Measurements from ENCODE around the gene HSPA12A.

The HSPA12A gene

DNA sequence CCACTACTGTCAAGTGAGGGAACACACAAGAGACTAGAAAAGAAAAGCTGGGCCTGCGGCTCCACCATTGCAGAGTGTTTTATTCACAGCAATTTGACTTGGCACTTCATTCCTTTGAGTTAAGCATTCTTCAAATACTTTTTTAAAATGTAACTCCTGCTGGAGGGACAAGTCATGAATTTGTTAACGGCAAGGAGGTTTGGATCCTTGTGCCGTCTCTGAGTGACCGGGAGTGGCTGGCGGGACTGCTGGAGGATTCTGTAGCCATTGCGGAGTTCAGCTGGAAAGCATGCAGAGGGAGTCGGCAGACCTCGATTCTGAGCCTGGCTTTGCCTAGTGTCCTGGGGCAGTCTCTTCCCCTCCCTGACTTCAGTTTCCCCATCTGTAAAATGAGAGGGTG is 9.8 kb downstream of the HSPA12A start:
- no peak overlapping the region for H3K4me2 ChIP-seq (ENCODE audit: low read length)
- H3K36me3 ChIP-seq (ENCODE audit: control insufficient read depth, low read length) = no peaks in the 10 kb centered on the region
- H3K9me3 ChIP-seq (ENCODE audit: control insufficient read depth, insufficient read depth, low read length) = no peaks in the 10 kb centered on the region
- H3K27me3 ChIP-seq (ENCODE audit: control insufficient read depth, low read length) = no peaks in the 10 kb centered on the region
- H3K4me3 ChIP-seq (ENCODE audit: low read length) = no peak overlapping the region
- H3K4me1 ChIP-seq (ENCODE audit: control insufficient read depth, low read length) = no peaks in the 10 kb centered on the region
- H3K27ac ChIP-seq (ENCODE audit: low read depth, low read length) = no peak overlapping the region
- TF ChIP-seq, protein P1, sequence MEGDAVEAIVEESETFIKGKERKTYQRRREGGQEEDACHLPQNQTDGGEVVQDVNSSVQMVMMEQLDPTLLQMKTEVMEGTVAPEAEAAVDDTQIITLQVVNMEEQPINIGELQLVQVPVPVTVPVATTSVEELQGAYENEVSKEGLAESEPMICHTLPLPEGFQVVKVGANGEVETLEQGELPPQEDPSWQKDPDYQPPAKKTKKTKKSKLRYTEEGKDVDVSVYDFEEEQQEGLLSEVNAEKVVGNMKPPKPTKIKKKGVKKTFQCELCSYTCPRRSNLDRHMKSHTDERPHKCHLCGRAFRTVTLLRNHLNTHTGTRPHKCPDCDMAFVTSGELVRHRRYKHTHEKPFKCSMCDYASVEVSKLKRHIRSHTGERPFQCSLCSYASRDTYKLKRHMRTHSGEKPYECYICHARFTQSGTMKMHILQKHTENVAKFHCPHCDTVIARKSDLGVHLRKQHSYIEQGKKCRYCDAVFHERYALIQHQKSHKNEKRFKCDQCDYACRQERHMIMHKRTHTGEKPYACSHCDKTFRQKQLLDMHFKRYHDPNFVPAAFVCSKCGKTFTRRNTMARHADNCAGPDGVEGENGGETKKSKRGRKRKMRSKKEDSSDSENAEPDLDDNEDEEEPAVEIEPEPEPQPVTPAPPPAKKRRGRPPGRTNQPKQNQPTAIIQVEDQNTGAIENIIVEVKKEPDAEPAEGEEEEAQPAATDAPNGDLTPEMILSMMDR (IDR thresholded peaks at IDR 0.05; ENCODE audit: low read depth, low read length, poor library complexity, severe bottlenecking) = no peak
- TF ChIP-seq EZH2phosphoT487 (IDR thresholded peaks at IDR 0.05; ENCODE audit: borderline replicate concordance, low read length) = no peak
- no peaks in the 10 kb centered on the region for H3K79me2 ChIP-seq (ENCODE audit: control insufficient read depth, low read length)
- no peaks in the 10 kb centered on the region for H4K20me1 ChIP-seq (ENCODE audit: control insufficient read depth, insufficient read depth, low read depth, low read length)
- H3F3A ChIP-seq (ENCODE audit: control insufficient read depth, insufficient read depth) = no peaks in the 10 kb centered on the region
- H3K9me2 ChIP-seq (replicated peaks; ENCODE audit: control insufficient read depth, low read length) = no peaks in the 10 kb centered on the region

DNA sequence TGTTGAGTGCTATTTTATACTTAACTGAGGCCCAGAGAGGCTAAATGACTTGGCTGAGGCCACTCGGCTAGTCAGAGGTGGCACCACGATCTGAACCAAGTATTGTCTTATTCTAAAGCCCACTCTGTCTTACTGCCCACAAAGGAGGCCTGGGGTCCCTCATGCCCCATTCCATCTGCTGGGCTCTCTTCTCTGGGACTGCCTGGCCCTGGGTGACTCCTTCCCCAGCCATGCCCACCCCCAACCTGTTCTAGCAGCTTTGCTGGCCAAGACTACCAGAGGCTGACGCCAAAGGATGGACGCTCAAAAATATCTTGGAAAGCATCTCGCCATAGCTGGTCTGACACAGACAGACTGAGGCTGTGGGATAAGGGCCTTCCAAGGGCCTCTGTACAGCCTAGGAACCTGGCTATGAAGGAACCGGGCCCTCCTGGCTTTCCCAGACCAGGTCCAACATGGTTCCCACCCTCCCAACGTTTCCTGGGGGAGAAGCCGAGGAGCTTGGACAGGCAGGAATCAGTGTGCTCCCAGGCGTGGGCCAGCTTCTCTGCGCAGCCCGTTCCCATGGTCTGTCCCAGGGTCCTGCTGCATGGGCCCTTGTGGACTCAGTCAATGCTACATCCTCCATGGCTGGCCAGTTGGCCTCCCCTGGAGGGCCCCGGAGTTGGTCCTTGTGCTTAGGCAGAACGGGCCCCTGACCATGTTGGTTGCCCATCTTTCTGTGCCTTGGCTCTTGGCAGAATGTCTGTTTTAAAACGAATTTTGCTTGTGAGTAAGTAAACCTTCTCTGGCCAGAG is 11.7 kb downstream of the HSPA12A start:
- Histone ChIP-seq H3K4me1 (ENCODE audit: control insufficient read depth, low read length) (no peaks in the 10 kb centered on the region), H3K9me2 (replicated peaks; ENCODE audit: control insufficient read depth, low read length) (no peaks in the 10 kb centered on the region), H3K27me3 (ENCODE audit: control insufficient read depth, low read length) (no peaks in the 10 kb centered on the region), H4K20me1 (ENCODE audit: control insufficient read depth, insufficient read depth, low read depth, low read length) (no peaks in the 10 kb centered on the region), H3K4me2 (ENCODE audit: low read length) (no peak overlapping the region), H3K9me3 (ENCODE audit: control insufficient read depth, insufficient read depth, low read length) (no peaks in the 10 kb centered on the region), H3K79me2 (ENCODE audit: control insufficient read depth, low read length) (no peaks in the 10 kb centered on the region), H3K27ac (ENCODE audit: low read depth, low read length) (no peak overlapping the region), H3K4me3 (ENCODE audit: low read length) (no peak overlapping the region), H3F3A (ENCODE audit: control insufficient read depth, insufficient read depth) (no peaks in the 10 kb centered on the region), H3K36me3 (ENCODE audit: control insufficient read depth, low read length) (no peaks in the 10 kb centered on the region)
- TF ChIP-seq, protein P1 (IDR thresholded peaks at IDR 0.05; ENCODE audit: low read depth, low read length, poor library complexity, severe bottlenecking) = no peak
- TF ChIP-seq EZH2phosphoT487 (IDR thresholded peaks at IDR 0.05; ENCODE audit: borderline replicate concordance, low read length) = no peak

DNA sequence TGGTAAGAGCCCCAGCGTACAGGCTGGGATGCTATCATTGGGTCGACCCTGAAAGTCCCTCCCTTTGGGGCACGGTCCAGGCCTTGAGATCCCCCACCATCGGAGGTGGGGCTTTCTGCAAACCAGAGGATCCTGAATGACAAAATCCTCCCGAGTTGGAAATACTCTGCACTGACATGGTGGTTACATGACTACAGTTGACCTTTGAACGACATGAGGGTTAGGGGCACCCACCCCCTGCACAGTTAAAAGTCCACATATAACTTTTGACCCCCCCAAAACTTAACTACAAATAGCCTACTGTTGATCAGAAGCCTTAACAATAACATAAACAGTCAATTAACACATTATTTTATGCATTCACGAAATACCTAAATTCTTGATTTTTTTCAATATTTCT is 13.1 kb downstream of the HSPA12A start:
- H3K9me2 ChIP-seq (replicated peaks; ENCODE audit: control insufficient read depth, low read length) = no peaks in the 10 kb centered on the region
- no peaks in the 10 kb centered on the region for H3K36me3 ChIP-seq (ENCODE audit: control insufficient read depth, low read length)
- H3K9me3 ChIP-seq (ENCODE audit: control insufficient read depth, insufficient read depth, low read length) = no peaks in the 10 kb centered on the region
- H3K27me3 ChIP-seq (ENCODE audit: control insufficient read depth, low read length) = no peaks in the 10 kb centered on the region
- no peak overlapping the region for H3K4me2 ChIP-seq (ENCODE audit: low read length)
- no peaks in the 10 kb centered on the region for H3K79me2 ChIP-seq (ENCODE audit: control insufficient read depth, low read length)
- no peaks in the 10 kb centered on the region for H4K20me1 ChIP-seq (ENCODE audit: control insufficient read depth, insufficient read depth, low read depth, low read length)
- no peak overlapping the region for H3K4me3 ChIP-seq (ENCODE audit: low read length)
- no peak for TF ChIP-seq EZH2phosphoT487 (IDR thresholded peaks at IDR 0.05; ENCODE audit: borderline replicate concordance, low read length)
- TF ChIP-seq, protein P1 (IDR thresholded peaks at IDR 0.05; ENCODE audit: low read depth, low read length, poor library complexity, severe bottlenecking) = no peak
- no peaks in the 10 kb centered on the region for H3K4me1 ChIP-seq (ENCODE audit: control insufficient read depth, low read length)
- no peak overlapping the region for H3K27ac ChIP-seq (ENCODE audit: low read depth, low read length)
- H3F3A ChIP-seq (ENCODE audit: control insufficient read depth, insufficient read depth) = no peaks in the 10 kb centered on the region

Data from DOHH2 (cell line).